Activated CD8-positive, alpha-beta memory T cell treated with anti-CD3 and anti-CD28 coated beads, Interleukin-2, amount 50 U/mL, for 24 hours (primary cell): Measurements from ENCODE around the gene EARS2.
"Not testable (repeated sequence)": the region's sequence is repeated elsewhere in the genome, so short reads cannot be mapped to it uniquely, and the experiment has no call there.

ENCODE experiments used
- DNase-seq: peaks from one replicate; pipeline ENCODE4 v3.0.0-alpha.2; 2020; ENCODE audit errors: extremely low read depth

The EARS2 gene

DNA sequence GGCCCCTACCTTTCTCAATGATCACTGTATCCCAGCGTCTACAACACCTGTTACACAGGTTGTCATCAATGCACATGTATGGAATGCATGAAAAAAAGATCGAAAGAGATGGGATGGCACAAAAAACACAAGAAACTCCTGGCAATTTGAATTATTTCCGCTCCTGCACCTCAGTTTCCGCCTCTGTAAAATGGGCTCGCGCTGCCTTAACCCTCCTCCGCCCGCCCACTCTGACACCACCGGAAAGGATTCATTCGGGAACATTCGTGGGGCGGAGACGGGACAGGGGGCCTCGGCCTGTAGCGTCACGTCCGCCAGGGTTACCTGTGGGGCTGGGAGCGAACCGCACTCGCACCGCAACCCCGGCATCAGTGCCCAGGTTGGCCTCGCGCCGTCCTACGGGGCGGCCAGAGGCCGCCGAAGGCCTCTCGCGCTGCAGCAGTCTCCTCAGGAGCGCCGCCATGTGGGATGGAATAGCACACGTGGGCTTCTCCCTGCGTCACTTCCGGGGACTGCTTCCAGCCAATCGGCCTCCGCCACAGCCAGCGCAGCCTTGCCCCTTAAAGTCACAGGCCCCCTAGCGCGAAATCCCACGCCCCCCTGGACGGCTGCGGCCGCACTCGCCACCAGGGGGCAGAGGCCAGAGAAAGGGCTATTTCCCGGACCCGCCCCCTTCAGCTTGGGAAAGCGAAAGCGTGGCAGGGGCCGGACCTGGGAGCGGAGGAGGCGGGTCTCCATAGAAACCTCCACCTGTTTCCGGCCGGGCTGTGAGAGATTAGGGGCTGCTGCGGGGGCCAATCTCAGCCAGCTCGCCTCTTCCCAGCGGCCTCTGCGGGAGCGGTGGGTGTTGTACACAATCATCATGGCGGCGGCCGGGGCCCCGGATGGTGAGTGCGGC is at the start of gene EARS2, which contains the start of gene UBFD1:
EARS2 (minus strand) TSS at position 470 of the 898 bp plus-strand sequence; CDS start at position 463, 7 bp downstream.
UBFD1 (plus strand) TSS at position 847 of the 898 bp plus-strand sequence; CDS start at position 863, 16 bp downstream.
- peak; percentile 95 for DNase-seq

DNA sequence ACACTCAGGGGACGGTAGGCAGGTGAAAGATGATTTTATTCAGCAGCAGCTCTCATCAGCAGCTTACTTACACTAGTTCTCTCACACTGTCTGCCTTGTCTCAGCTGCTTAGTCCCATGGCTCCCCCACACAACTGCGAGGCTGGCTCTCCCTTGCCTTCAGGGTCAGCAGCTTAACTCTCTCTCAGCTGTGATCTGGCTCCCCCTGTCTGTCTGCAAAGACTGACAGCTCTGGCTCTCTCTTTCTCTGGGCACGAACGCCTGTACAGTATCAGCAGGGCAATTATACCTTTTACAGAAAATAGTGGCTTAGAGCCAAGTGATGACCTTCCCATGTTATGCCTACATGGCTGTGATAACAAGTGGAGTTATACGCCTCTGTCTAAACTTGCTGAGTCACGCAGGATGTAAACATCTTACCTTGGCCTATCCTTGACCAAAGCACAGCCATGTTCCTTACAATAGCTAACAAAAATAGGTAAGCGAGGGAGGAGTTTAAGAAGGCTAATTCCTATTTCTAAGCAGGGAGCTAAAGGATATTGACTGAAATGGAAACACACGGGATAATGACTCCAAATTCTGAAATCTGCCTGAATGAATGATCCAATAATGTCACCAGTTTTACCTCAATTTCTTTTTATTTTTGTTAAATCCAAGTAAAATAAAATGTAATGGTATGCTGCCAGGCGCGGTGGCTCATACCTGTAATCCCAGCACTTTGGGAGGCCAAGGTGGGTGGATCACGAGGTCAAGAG is 40.0 kb upstream of the EARS2 start:
- DNase-seq = no peak

- peak; percentile 75 for DNase-seq
These were observed 39.0 kb upstream of the EARS2 start, which contains the start of gene NDUFAB1 for GRCh38 chr16:23595951-23596720. Gene NDUFAB1, minus strand, starts transcription at chr16:23596316. Its CDS starts 26 bp downstream, at chr16:23596290.

DNA sequence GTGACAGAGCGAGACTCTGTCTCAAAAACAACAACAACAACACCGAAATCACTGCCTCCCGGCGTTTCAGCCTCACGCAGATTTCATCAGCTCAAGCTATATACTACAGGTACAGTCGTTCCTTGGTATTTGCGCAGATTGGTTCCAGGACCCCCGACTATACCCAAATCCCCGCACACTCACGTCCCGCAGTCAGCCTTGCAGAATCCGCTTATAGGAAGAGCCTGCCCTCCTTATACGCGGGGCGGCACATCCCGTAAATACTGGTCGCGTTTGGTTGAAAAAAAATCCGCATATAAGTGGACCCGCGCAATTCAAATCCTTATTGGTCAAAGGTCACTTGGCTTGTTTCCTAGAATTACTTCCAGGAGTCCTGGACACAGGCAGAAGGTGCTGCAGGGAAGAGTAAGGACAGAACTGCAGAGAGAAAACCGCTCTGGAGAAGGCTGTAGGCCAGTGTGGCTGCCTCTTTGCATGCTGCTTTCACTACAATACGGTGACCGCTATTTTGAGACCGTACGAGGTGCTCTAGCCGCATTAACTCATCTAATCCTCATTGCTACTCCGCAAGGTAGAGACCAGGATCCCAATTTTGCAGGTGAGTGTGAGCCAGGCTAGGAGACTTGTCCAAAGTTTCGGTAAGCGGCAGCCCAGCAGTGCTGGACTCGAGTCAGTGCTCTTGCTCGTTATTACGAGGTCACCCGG is 38.2 kb upstream of the EARS2 start:
- DNase-seq = no peak

DNA sequence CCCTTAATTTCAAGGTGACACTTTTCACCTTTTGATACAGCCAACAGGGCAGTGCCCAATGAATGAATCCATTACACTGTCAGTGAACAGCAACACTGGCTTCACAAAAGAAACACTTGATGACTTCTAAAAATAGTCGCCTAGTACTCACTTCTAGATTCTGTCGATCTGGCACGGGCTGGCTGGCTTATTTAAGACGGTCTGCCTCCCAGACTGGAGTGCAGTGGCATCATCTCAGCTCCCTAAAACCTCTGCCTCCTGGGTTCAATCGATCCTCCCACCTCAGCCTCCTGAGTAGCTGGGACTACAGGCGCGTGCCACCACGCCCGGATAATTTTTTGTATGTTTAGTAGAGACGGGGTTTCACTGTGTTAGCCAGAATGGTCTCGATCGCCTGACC is 37.0 kb upstream of the EARS2 start:
- no peak for DNase-seq

GRCh38 chr16:23590181-23590580 is 33.0 kb upstream of the EARS2 start:
- DNase-seq = no peak

- no peak for DNase-seq
These were observed 30.6 kb upstream of the EARS2 start for GRCh38 chr16:23587726-23588125.

GRCh38 chr16:23584186-23585076 is 27.3 kb upstream of the EARS2 start:
- DNase-seq = no peak

DNA sequence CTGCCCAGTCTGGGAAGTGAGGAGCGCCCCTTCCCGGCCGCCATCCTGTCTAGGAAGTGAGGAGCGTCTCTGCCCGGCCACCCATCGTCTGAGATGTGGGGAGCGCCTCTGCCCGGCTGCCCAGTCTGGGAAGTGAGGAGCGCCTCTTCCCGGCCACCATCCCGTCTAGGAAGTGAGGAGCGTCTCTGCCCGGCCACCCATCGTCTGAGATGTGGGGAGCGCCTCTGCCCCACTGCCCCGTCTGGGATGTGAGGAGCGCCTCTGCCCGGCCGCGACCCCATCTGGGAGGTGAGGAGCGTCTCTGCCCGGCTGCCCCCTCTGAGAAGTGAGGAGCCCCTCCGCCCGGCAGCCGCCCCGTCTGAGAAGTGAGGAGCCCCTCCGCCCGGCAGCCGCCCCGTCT is 26.1 kb upstream of the EARS2 start:
- not testable (repeated sequence) for DNase-seq

- no peak for DNase-seq
These were observed 24.6 kb upstream of the EARS2 start for GRCh38 chr16:23581764-23582163.

DNA sequence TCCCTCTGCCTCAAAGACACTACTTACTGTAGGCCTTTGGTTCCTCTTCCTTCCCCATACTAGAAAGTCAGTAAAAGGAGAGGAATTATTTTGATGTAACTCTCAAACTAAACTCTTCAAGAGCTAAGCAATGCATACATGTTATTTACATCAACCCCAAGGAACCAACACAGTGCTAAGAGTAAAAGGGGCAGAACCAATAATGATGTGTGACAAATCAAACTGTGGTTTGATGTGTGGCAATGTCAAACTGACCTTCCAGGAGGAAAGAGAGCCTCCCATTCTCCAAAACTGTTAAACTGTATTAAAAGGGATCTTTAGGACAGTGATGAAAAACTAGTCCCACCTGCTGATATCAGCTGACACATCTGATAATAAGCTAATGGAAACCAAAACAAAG is 23.2 kb upstream of the EARS2 start:
- no peak for DNase-seq

- DNase-seq = no peak
These were observed 22.2 kb upstream of the EARS2 start for GRCh38 chr16:23579371-23579770.

GRCh38 chr16:23578101-23578830 is 21.1 kb upstream of the EARS2 start:
- no peak for DNase-seq

DNA sequence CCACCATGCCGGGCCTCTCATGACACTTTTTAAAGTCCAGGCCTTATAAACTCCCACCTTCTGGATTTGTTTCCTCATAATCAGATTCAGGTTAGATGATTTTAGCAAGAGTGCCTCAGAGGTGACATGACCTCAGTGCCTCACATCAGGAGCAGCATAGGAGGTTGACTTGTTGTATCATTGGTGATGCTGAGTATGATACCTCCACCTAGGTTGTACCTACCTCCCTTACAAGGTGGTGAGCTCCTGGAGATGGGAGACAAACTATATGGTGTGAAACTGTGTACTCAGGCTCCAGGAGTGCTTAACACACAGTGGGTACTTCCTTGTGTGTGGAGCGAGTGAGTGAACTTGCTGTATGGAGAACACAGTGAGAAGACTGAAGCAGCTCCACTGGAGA is 20.3 kb upstream of the EARS2 start:
- DNase-seq = no peak

DNA sequence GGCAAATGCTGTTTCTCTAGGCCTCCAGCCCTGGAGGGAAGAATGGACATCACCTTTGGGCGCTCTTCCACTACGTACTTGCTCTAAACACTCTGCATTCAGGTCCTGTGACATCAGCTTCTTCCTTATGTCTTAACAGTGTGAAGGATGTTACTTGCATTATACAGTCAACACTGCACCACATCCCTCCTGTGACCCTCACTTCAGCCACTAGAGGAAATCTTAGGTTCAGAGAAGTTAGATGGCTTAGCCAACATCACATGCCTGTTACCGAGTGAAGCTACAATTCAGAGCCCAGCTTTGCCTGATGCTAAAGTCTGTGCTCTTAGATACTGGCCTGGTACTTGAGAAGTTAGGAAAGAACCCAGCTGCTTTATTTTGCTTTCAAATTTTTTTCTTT is 18.7 kb upstream of the EARS2 start:
- no peak for DNase-seq

DNA sequence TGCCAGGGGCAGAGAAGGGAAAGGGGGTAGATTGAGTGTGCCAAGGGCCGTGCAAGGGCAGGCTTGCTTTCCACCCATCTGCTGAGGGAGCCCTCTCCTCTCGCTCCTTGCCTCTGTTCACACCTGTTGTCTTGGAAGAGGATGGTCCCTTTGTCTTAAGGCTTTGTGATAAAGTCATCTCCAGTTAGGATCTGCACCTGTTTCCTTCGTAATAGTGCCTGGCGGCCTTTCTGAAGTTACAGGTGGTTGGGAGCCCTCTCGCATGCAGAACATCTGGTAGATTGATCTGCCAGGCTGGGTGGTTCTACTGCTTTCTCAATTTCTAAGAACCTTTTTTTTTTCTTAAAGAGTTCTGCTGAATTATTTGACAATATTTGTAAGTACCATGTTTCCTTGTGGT is 16.7 kb upstream of the EARS2 start:
- DNase-seq = no peak

- DNase-seq = no peak
These were observed 15.2 kb upstream of the EARS2 start for GRCh38 chr16:23572394-23572793.

DNA sequence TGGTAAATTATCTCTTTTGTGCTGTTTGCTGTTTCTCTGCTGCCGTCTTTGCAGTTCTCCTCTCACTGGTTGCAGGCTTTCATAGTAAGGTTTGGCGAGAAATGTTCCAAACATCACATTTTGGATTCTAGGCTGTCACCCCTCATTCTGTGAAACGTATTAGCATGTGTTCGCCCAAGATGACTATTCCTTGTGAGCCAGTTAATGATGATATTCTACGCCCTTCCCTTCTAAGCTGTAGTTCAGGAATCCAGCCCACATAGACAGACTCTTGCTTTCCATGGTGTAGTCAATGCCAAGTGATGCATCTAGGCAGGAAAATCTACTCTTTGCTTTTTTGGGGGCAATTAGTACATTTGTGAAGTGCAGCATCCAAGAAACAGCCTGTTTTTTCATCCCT is 14.7 kb upstream of the EARS2 start:
- DNase-seq = no peak

- no peak for DNase-seq
These were observed 14.0 kb upstream of the EARS2 start for GRCh38 chr16:23570992-23571632.
